GM04504 (cell line): ENCODE results near the gene CCDC124.
"Not testable (repeated sequence)": the region's sequence is repeated elsewhere in the genome, so short reads cannot be mapped to it uniquely, and the experiment has no call there.

Source experiments
- DNase-seq: peaks from one replicate; pipeline ENCODE4 v3.0.0-alpha.2; 2012; ENCODE audit warnings: low read depth

The CCDC124 gene

GRCh38 chr19:17932485-17933338, at the start of gene CCDC124:
TSS of gene CCDC124 (plus strand) at chr19:17933015. CDS start at chr19:17936421, 3,406 bp downstream.
- DNase-seq: peak; percentile 74

- no peak for DNase-seq
Measured at GRCh38 chr19:17883627-17884410, 49.0 kb upstream of the CCDC124 start.

- DNase-seq: no peak
Measured at GRCh38 chr19:17886515-17886914, 46.3 kb upstream of the CCDC124 start.

GRCh38 chr19:17887221-17887620, 45.6 kb upstream of the CCDC124 start:
- not testable (repeated sequence) for DNase-seq

- no peak for DNase-seq
Measured at GRCh38 chr19:17888260-17888659, 44.6 kb upstream of the CCDC124 start.

- DNase-seq: no peak
Measured at GRCh38 chr19:17889609-17890214, 43.1 kb upstream of the CCDC124 start.

- no peak for DNase-seq
Measured at GRCh38 chr19:17893766-17894165, 39.0 kb upstream of the CCDC124 start.

GRCh38 chr19:17902701-17903100, 30.1 kb upstream of the CCDC124 start:
- peak; percentile 38 for DNase-seq

GRCh38 chr19:17908244-17908643, 24.6 kb upstream of the CCDC124 start:
- no peak for DNase-seq

GRCh38 chr19:17909003-17909732, 23.6 kb upstream of the CCDC124 start:
- DNase-seq: no peak

GRCh38 chr19:17910791-17911360, 21.9 kb upstream of the CCDC124 start:
- DNase-seq: no peak

GRCh38 chr19:17915940-17916593, 16.7 kb upstream of the CCDC124 start:
- DNase-seq: no peak

- DNase-seq: not testable (repeated sequence)
Measured at GRCh38 chr19:17918151-17918550, 14.7 kb upstream of the CCDC124 start.

GRCh38 chr19:17919122-17919521, 13.7 kb upstream of the CCDC124 start:
- not testable (repeated sequence) for DNase-seq

GRCh38 chr19:17920527-17920926, 12.3 kb upstream of the CCDC124 start:
- no peak for DNase-seq

- no peak for DNase-seq
Measured at GRCh38 chr19:17922138-17922537, 10.7 kb upstream of the CCDC124 start.

- DNase-seq: no peak
Measured at GRCh38 chr19:17926044-17926443, 6.8 kb upstream of the CCDC124 start.

- DNase-seq: no peak
Measured at GRCh38 chr19:17929056-17929455, 3.8 kb upstream of the CCDC124 start.

- DNase-seq: no peak
Measured at GRCh38 chr19:17931532-17932191, 1.2 kb upstream of the CCDC124 start.

GRCh38 chr19:17933414-17934129, 757 bp downstream of the CCDC124 start:
- no peak for DNase-seq
